GF-D8 (cell line): Measurements from ENCODE around the gene SLC7A5.
"Not testable (repeated sequence)": the region's sequence is repeated elsewhere in the genome, so short reads cannot be mapped to it uniquely, and the experiment has no call there.

Experiments
- DNase-seq: peaks from one replicate; lab custom pipeline; 2025; lab: John Stamatoyannopoulos, UW

SLC7A5 gene

DNA sequence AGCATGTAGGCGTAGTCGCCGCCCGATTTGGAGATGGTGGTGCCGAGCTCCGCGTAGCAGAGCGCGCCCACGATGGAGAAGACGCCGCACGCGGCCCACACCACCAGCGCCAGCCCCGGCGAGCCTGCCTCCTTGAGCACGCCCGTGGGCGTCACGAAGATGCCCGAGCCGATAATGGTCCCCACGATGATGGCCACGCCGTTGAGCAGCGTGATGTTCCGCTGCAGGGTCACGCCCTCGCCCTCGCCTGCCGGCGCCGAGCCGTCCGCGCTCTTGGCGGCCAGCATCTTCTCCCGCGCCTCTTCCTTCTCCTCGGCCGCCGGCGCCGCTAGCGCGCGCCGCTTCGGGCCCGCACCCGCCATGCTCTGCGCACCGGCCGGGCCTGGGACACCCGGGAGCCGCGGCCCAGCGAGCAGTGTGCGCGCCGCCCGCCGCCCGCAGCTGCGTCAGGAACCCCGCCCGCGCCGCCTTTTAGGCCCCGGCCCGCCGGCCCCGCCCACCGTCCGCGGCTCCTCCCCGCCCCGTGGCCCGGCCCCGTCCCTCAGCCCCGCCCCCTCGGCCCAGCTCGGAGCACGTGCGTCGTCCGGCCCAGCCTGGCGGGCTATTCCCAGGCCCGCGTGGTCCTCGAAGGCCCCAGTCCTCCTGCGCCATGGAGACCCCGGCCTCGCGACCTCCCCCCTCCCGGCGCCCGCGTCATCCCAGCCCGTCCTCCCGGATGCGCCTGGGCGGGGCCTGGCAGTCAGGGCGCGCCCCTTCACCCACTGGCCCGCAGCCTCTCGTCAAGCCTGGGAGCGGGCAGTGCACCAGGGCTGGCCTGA is at the start of gene SLC7A5:
Gene SLC7A5 (minus strand): TSS at position 447 of the 818 bp plus-strand sequence. CDS start 85 bp downstream, at position 362.
- peak; percentile 52 for DNase-seq

DNA sequence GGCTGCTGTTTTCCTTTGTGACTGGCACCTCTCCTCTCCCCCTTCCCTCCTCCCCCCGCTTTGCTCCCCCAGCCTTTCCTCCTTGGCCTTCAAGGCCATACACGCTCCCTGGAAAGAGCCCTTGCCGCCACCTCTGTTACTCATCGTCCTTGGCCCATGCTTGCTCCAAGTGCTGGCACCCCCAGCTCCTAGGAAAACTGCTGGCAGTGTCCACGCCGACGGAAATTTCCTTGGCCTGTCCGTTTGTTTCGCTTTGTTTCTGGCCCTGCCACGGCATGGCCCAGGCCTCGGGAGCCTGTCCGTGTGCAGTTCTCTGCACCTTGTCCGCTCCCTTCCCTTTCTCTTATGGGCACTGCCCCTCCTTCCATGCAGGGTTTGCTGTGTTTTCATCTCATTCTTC is 49.0 kb upstream of the SLC7A5 start:
- no peak for DNase-seq

DNA sequence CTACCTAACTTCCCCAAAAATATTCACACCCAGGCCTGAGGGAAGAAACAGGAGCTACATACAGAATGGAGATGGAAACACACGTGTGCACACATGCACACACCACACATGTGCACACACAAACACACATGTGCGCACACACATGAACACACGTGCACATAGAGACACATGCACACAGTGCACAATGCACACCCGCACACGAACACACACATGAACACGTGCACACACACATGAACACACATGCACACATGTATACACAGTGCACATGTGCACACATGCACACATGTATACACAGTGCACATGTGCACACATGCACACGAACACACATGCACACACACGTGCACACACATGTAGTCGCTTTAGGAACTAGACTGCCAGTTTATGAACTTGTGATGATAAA is 48.2 kb upstream of the SLC7A5 start:
- no peak for DNase-seq

DNA sequence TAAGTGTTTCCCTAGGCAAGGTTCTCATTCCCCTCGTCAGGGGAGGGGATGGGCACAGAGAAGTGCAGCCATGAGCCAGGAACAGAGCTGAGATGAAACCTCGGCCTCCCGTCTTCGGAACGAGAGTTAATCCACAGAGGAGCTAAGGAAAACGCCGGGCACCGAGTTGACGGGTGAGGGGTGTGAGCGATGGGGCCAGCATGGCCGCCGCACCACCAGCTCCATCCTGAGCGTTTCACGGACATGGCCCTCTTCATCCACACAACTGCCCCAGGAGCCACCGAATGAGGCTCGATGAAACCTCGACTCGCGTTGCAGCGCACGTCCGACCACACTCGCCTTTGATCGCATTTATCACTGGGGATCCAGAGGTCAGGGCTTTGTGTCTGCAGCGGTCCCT is 45.5 kb upstream of the SLC7A5 start:
- DNase-seq: no peak

DNA sequence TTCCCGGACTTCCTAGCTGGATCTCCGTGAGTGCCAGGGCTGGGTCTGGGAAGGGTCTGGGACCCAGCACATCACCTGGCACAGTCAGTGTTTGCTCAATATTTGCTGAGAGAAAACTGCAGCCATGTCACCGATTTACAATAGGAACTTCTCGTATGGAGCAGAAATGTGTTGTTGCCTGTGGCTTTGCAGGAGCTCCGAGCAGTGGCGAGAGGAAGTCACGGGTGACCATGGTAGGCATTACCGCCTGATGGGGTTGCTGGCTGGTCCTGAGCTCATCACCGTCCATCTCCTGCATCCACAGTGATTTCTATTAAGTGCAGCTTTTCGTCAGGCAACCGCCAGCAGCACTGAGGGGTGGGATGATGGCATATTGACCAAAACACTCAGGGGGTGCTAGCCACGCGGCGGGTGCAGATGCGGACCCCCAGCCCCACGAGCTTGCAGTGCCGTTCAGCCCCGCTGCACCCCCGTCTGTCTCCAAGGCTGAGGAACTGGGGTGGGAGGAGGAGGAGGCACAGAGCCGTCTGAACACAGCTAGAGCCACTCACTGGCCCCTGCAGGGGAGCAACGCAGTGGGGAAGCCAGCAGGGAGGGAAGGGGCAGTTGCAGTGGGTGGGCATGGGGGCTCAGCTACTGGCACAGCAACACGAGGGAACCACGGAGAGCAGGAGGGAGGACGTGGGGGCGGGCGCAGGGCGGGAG is 44.9 kb upstream of the SLC7A5 start:
- not testable (repeated sequence) for DNase-seq

DNA sequence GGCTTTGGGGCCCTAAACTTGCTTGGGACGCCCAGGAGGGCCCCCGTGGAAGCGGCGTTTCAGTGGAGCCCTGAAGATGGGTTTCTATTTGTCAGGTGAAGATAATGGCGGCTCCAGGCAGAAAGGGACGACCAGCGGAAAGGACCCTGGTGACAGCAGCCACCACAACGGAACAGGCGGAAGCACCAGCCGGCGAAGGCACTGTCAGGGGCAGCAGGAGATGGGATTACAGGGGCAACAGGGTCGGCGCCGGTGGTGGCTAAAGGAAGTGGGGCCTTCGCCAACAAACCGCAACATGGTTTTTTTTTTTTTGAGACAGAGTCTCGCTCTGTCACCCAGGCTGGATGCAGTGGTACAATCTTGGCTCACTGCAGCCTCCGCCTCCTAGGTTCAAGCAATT is 43.4 kb upstream of the SLC7A5 start:
- DNase-seq: not testable (repeated sequence)

DNA sequence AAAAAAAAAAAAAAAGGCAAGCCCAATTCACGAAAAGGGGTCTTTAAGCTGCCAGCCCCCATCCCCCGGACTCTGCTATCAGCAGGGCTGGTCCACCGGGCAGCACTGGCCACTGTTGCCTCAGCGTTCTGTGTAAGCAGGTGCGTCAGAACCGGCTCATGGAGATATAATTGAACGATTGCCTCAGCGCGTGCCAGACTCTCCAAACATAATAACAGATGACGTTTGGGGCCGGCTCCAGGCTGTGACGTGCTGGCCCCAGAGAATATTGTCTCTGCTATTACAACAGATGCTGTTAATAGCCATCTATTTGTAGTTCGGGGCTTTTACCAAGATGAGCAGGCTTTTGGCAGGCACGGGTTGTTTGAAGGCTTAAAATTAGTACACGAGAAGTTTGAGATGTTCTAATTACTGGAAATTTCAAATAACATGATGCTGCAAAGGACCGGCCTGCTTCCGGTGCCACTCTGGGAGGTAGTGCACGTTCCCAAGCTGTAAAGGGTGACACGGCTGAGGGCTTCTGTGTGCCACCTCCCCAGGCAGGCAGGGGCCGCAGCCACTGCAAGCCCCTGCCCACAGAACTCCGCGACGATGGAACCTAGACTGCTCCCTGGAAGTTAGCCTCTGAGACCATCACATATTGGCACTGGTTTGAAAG is 41.9 kb upstream of the SLC7A5 start:
- not testable (repeated sequence) for DNase-seq

DNA sequence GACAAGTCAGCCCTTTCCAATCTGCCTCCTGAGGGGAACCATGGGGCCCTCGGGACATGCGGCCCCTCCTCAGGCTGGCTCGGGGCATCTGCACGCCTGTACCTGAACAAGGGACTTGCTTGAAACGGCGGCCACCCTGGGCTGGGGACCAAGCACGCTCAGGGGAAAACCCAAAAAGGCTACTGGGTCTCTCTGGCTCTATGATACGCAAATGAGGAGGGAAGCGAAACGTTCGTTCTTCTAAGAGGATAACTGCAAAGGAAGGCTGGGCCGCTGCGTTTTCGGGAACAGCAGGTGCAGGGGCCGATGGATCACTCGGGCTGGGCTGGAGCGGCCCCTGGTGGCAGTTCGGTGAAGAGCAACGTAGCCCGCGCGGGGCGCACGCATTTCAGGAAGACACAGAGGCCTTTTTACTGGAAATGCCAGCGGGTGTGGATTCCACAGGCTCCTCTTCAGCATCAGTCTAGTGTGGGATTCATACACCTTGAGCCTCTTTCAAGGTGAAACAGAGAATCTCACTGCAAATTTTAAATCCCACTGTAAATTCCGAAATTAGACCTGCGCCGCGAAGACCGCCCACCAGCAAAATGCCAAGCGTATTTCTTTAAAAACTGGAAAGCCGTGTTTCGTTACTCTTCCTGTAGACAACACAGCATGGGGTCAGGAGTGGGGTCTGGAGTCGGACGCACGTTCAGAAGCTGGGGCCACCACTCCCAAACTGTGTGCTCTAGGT is 40.1 kb upstream of the SLC7A5 start:
- peak; percentile 16 for DNase-seq

DNA sequence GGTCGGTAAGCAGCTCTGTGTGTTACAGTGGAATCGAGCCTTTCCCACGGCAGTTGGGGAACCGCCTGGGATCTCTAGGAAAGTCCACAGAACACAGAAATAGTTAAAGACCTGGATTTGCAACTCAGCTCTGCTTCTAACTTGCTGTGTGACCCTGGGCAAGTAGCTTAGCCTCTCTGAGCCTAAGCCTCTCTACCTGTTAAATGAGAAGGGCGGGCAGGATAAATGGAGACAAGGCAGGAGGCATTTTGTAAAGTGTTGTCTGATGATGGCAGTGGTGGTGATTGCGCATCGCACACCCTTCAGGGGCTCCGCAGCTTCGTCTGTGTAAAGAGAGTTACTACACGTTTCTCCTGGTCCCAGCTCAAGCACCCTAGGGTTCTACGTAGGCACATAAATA is 38.8 kb upstream of the SLC7A5 start:
- not testable (repeated sequence) for DNase-seq

DNA sequence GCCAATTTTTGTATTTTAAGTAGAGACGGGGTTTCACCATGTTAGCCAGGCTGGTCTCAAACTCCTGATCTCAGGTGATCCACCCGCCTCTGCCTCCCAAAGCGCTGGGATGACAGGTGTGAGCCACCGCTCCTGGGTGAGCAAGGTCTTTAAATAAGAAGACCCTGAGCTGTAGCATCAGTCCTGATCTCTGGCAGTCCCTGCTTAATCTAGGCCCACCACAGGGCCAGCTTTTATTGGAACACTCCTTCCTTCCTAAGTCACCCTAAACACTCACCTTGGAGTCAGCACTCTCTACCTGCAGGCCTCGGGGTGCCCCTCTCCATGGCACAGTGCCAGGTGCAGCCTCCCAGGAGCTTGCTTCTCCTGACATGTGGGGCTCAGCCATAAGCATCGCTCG is 36.2 kb upstream of the SLC7A5 start:
- not testable (repeated sequence) for DNase-seq

DNA sequence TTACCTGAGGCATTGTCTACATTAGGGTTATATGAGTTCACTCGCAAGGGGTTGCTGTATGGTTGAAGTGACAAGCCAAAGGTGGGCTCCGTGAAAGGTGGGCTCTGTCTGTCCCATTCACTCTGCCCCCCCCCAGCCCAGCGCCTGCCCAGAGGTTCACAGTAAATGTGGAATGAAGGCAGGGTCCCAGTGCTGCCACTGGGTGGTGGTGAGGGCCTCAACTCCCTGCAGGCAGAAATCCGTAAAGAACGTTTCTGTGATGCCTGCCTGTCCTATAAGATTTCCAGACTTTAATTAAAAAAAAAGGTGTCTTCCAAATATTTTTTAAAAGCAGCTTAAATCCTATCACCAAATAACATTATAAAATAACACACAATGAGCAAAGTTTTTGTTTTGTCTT is 35.7 kb upstream of the SLC7A5 start:
- DNase-seq: not testable (repeated sequence)

DNA sequence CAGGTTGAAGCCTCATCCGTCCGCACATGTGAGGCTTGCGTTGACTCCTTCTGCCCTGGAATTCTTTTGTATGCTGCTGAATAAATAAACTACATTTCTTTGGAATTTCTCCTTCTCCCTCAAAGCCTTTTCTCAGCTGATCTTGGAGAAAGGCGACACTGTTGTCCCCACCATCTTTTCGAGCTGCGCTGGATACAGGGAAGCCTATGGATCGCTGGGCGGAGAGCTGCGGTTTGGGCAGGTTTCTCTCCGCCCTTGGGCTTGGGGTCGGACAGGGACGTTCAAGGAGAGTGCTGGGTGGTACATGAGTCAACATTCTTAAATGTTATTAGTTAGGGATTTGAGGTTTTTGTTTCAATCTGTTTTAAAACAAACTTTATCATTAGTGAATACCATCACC is 31.2 kb upstream of the SLC7A5 start:
- DNase-seq: not testable (repeated sequence)

DNA sequence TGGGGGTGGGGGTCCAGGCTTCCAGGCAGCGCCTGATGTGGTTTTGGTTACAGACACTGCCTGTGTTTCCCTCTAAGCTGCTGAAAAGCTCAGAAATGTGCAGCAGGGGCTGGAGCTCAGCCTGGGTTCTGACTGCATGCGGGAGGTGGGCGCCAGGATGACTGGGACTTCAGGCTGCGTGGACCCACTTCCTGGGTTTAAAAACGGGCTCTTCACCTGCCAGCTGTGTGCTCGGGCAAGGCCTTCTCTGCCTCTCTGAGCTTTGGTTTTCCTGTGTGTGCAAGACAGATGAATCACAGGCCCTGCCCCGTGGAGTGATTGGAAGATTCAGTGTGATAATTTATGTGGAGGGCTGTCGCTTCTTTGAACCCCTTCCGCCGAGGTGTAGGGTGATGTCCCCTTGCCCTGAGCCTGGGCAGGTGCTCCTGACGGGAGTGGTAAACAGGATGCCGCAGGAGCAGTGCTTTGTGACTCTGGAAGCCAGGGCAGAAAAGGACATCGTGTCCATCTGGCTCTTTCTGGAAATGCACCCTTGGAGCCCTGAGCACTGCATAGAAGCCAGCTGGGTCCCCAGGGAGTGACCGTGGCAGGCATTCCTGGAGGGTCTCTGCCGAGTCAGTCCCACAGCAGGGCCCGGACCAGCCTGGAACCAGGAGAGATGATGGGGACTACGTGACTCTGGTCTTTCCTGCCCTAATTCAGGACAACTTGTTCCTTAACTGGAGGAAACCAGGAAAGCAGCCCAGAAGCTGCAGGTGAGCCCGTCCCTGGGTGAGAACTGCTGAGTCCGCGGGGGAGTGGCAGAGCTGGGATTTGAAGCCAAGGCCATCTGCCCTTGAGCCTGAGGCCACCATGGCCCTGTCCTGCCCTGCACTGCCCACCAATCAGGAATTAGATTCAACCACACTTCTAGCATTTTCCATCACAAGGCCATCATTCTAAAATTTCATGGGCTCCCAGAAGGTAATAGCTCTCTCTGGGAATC is 28.5 kb upstream of the SLC7A5 start:
- no peak for DNase-seq

DNA sequence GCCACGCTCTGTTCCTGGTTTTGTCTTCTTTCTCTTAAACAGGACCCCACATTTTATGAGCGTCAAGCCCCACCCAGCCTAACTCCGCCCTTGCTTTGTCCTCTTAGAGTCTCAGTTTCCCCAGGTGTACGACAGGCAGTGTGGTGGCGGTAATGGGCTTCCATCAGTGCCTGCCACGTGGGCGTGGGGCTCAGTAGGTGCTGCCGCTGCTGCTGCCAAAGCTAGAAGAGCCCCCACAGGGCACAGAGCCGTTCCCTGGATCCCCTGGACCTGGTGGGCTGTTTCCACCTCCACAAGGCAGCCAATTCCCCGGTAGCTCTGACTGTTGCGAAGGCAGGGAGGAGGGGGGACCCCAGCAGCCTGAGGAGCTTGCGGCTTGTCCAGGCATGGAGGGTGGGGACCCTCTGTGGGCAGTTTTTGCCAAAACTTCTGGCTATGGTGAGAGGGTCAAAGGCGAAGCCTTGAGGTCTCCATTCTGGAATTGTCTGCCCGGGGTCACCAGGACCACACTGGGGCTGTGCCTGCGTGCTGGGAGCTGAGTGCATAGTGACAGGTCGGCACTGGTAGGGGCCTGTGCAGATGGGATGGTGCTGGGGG is 27.7 kb upstream of the SLC7A5 start:
- DNase-seq: not testable (repeated sequence)

DNA sequence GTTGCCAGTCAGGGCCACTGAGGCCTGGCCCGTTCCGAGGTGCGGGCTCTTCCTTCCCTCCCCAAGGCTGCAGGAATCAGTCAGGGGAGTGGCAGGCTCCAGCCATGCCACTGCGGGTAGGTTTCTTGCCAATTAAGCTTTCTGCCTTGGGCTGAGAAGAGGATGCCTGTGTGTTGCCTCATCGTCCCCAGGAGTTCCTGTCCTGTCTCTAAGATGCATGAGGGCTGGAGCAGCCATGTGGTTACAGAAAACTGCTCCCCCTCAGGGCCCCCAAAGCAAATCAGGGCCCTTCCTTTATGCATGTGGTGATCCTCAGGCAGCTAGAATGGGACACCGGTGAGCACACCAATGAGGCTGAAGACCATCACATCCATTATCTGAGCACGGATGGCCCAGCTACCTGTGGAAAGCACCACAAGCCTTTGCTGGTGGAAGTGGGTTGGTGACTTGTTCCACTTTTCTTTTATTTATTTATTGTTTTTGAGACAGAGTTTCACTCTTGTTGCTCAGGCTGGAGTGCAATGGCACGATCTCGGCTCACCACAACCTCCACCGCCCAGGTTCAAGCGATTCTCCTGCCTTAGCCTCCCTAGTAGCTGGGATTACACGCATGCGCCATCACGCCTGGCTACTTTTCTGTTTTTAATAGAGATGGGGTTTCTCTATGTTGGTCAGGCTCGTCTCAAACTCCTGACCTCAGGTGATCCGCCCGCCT is 27.0 kb upstream of the SLC7A5 start:
- not testable (repeated sequence) for DNase-seq

DNA sequence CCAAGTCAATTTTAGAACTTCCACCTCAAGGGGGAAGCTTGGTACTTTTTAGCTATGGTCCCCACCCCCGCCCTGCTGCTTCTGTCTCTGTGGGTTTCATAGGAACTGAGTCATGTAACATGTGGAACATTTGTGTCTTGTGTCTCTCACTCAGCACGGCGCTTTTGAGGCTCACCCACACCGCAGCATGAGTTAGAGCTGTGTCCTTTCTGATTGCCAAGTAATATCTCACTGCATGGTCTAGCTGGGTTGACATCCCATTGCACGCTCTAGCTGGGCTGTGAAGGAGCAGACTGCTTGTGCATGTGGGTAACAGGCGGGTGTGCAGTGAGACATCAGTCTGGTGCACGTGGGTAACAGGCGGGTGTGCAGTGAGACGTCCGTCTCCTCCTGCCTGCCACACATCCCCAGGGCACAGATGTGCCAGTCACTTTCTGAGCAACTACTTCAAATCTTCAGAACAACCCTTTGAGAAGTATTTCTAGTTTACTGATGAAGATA is 26.4 kb upstream of the SLC7A5 start:
- no peak for DNase-seq

DNA sequence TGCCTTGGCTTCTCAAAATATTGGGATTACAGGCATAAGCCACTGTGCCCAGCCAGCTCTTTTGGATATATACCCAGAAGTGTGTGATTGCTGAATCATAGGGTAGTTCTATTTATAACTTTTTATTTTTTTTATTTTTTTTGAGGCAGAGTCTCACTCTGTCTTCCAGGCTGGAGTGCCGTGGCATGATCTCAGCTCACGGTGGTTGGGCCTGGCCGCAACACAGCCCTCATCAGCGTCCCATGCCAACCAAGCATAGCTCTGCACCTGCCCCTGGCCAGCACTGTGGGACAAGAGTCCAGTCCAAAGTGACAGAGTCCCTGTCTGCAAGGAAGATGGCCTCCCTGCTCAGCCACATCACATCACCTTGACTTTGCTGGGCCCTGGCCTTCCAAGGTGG is 24.7 kb upstream of the SLC7A5 start:
- DNase-seq: not testable (repeated sequence)

DNA sequence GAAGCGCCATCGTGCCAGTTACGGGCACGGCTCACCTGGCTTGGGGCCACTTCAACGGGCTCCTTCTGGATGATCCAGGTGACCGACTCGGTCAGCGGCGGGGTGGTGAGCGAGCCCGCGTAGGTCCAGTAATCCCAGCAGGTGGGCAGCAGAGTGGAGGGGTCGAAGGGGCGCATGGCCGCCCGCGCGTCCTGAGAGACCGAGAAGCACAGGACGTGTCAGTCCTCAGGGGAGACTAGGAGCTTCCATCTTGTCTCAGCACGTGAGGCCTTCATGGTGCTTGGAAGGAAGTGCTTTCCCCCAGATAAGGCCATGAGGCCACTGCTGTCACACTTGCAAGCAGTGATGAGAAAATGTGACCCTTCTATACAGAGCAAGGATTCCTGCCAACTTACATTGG is 22.5 kb upstream of the SLC7A5 start:
- DNase-seq: no peak

DNA sequence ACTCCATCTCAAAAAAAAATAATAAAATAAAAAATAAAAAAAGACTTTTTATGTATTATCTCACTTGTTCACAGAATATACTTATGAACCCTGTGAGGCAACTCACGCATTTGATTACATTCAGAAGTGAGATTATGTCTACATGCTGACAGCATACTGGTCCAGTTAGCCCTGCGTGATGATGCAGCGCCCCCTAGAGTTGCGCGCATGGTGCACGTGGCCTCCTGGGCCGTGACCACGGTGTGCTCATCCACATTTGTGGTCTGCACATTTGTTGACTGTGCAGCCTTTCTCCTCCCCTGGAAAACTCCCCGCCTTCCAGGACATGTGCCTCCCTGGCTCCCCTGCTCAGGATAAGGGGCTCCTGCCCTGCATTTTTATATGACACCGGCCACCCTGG is 20.5 kb upstream of the SLC7A5 start:
- DNase-seq: not testable (repeated sequence)

DNA sequence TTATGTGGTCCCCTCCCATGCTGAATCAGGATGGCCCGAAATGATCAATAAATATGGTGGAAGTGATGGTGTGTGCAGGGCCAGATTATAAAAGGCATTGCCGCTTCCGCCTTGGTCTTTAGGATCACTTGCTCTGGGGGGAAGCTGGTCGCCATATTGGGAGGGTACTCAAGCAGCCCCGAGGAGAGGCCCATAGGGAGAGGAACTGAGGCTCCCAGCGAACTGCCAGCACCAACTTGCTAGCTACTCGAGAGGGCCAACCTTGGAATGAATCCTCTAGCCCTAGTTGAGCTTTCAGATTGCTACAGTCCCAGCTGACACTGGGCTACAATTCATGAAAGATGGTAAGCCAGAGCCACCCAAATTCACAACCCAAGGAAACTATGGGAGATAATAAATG is 19.0 kb upstream of the SLC7A5 start:
- DNase-seq: not testable (repeated sequence)
